HG03575 (cell line): Measurements from ENCODE around the gene COLGALT1.
"Not testable (repeated sequence)": the region's sequence is repeated elsewhere in the genome, so short reads cannot be mapped to it uniquely, and the experiment has no call there.

Source experiments
- ATAC-seq: cut with Tn5 transposase; IDR thresholded peaks from one replicate; pipeline ENCODE4 v1.9.1; 2021; ENCODE audit not compliant: unreplicated experiment, insufficient number of reproducible peaks, low FRiP score; ENCODE audit errors: extremely low read depth

COLGALT1 gene

DNA sequence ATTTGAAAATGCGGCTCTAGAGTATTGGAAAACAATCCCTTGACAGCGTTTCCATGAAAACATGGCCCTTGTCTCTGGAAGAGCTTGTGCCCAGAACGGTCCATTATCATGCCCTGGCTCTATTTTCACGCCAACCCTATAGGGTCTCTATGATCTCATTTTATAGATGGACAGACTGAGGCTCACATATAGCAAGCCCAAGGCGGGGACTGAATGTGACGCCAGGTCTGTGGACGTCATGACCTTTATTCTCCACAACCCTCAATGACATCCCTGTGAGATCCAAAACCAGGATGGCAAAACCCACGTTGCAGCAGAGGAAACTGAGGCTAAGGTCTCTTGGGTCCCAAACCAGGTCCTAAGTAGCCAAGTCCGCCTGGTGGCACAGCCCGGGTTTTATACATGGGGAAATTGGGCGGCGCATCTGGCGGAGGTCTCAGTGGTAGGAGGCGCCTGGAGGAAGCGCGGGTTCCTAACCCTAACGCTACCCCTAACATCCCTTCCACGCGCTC lies 425 bp upstream of the COLGALT1 start:
- no peak for ATAC-seq

DNA sequence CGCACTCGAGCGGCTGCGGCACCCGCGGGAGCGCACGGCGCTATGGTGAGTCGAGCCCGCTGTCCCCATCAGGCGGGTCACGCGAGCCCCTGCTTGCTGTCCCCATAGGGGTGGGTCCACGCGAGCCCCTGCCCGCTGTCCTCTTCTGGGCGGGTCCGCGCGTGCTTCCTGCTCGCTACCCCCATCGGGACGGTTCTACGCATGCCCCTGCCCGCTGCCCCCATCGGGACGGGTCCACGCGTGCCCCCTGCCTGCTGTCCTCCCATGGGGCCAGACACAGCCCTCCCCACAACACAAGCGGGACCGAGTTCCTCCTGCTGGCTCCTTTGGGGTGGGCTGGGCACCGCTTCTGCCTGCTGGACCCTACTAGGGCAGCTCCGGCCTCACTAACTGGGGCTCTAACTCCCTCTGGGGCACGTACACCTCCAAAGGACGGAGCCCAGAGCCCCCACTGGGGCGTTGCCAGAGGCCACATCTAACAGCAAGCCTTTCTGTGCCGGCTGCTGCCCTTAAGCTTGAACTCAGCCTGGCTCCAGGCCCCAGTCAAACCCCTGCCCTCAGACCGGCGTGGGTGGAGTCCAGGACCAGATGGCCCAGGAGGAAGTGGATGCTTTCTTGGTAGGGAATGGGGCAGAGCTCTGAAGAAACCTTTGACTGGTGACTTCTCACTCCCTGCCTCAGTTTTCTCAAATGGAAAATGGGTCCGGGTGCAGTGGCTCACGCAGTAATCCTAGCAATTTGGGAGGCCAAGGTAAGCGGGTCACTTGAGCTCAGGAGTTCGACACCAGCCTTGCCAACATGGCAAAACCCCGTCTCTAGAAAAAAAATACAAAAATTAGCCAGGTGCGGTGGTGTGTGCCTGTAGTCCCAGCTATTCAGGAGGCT lies 722 bp downstream of the COLGALT1 start:
- ATAC-seq, result no peak

DNA sequence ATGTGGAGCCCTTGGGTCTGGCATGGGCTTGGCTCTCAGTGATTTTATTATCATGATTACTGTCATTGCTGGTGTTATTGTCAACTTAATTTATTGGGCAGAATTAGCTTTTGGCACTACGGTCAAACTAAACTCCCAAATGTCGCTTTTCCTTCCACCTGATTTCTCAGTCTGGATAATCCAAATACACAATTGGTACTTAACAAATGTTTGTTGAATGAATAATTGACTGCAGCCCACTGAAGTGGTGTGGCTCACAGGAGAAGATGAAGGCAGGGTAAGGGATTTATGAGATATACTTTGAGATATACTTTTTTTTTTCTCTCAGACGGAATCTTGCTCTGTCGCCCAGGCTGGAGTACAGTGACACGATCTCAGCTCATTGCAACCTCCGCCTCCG lies 1.5 kb downstream of the COLGALT1 start:
- ATAC-seq, result no peak

DNA sequence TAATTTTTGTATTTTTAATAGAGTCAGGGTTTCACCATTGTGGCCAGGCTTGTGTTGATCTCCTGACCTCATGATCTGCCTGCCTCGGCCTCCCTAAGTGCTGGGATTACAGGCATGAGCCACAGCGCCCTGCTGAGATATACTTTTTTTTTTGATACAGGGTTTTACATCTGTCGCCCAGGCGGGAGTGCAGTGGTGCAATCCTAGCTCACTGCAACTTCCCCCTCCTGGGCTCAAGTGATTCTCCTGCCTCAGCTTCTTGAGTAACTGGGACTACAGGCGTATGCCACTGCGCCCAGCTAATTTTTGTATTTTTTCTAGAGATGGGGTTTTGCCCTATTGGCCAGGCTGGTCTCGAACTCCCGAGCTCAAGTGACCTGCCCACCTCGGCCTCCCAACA lies 2.0 kb downstream of the COLGALT1 start:
- no peak for ATAC-seq

DNA sequence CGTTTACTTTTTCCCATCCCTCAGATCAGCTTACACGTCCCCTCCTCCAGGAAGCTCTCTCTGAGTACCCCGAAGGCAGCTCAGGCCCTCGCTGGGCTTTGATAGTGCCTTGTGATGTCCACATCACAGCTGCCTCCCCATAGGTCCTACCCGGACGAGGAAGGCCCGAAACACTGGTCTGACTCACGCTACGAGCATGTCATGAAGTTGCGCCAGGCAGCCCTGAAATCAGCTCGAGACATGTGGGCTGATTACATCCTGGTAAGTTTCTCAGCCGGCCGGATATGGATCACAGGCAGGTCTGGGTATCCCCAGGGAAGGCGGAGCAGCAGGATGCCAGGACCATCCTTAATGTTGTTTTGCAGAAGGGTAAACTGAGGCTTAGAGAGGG lies 4.8 kb downstream of the COLGALT1 start:
- no peak for ATAC-seq

DNA sequence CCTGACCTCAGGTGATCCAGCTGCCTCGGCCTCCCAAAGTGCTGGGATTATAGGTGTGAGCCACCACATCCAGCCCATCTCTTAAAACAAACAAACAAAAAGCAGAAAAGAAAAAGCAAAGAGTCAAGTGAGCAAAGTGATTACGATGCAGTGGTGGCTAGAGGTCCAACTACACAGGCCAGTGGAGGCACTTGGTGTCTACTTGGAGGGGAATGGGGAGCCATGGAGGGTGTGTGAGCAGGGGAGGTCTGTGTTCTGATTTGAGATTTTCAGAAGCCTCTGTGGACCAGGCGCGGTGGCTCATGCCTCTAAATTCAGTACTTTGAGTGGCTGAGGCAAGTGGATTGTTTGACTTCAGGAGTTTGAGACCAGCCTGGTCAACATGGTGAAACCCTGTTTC lies 6.6 kb downstream of the COLGALT1 start:
- ATAC-seq, result no peak

DNA sequence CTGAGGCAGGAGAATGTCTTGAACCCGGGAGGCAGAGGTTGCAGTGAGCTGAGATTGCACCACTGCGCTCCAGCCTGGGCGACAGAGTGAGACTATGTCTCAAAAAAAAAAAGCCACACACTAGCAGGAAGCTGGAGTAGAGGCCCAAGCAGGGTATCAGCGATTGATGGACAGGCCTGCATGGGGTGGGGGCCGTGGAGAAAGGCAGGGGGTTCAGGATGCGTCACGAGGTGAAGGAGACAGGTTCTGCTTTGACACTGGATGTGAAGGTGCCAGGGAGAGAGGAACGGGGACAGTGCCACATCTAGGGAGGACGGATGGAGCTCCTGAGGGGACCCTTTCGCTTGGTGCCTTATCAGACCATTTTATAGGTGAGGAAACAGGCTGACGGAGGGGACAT lies 7.1 kb downstream of the COLGALT1 start:
- no peak for ATAC-seq

DNA sequence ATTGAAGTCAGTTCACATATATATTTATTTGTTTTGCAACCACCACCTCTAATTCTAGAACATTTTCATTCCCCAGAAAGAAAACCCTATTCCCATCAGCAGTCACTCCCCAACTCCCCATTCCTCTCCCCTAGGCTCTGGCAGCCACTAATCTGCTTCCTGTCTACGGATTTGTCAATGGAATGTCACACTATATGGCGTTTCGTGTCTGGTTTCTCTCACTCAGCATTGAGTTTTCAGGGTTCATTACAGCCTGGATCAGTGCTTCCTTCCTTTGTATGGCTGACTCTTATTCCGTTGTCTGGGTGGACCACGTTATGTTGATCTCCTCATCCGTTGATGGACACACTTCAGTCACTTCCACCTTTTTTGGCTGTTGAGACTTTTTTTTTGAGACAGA lies 9.3 kb downstream of the COLGALT1 start:
- ATAC-seq, result no peak

DNA sequence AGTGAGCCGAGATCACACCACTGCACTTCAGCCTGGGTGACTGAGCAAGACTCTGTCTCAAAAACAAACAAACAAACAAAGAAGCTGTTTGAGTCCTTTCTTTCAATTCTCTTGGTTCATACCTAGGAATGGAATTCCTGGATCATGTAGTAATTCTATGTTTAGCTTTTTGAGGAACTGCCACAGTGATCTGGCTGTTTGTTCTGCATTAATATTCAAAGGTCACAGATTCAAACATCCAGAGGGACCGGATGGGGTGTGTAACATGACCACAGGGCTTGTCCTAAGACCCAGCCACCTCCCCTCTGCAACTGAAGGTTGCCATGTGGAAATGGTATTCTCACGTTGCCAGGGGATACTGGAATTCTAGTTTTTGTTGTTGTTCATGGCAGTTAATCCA lies 10.2 kb downstream of the COLGALT1 start:
- ATAC-seq, result no peak

DNA sequence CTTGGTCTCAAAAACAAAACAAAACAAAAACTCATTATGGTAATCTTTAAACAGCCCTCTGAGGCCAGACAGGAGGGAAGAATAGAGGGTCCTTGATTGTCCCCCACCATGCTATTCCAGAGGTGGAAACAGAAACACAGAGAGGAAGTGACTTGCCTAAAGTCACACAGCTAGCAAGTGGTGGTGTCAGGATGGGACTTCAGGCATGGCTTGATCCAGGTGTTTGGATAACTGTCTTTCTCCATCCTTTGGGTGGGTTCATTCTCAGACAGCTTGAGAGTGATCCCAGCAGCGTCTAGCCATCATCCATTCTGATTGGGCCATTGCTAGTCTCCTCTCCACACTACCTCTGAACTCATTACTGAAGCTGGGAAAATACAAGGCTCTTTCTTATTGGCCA lies 12.5 kb downstream of the COLGALT1 start:
- ATAC-seq, result no peak

DNA sequence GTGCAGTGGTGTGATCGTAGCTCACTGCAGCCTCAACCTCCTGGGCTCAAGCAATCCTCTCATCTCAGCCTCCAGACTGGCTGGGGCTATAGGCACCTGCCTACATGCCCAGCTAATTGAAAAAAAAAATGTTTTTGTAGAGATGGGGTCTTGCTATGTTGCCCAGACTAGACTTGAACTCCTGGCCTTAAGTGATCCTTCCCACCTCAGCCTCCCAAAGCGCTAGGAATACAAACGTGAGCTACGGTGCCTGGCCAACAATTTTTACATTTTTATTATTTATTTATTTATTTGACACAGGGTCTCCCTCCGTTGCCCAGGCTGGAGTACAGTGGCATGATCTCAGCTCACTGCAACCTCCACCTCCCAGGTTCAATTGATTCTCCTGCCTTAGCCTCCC lies 14.8 kb downstream of the COLGALT1 start:
- ATAC-seq, result not testable (repeated sequence)

DNA sequence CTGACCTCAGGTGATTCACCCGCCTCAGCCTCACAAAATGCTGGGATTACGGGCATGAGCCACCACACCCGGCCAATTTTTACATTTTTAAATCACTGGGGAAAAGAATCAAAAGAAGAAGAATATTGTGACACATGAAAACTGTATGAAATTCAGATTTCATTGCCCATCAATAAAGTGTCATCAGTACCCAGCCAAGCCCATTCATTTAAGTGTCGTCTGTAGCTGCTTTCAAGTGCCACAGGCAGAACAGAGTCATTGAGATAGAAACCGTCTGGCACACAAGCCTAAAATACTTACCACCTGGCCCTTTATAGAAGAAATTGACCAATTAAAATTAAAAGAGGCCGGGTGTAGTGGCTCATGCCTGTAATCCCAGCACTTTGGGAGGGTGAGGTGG lies 15.3 kb downstream of the COLGALT1 start:
- ATAC-seq, result no peak

DNA sequence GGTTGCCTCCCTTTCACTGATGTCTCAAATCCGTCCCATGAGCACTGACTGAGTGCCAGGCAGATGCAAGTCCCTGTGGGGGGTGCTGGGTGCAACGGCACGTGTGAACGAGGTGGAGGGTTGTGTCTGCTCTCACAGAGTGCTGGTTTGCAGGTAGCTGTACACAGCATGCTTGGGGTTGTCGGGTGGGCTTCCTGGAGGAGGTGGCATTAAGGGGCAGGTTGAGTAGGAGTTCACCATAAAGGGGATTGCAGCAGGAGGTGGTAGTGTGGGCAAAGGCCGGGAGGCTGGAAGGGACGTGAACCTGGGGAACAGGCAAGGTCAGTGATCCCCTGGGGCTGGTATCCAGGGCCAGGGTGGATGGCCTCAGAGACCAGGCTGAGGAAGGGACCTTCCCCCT lies 17.2 kb downstream of the COLGALT1 start:
- ATAC-seq, result no peak

DNA sequence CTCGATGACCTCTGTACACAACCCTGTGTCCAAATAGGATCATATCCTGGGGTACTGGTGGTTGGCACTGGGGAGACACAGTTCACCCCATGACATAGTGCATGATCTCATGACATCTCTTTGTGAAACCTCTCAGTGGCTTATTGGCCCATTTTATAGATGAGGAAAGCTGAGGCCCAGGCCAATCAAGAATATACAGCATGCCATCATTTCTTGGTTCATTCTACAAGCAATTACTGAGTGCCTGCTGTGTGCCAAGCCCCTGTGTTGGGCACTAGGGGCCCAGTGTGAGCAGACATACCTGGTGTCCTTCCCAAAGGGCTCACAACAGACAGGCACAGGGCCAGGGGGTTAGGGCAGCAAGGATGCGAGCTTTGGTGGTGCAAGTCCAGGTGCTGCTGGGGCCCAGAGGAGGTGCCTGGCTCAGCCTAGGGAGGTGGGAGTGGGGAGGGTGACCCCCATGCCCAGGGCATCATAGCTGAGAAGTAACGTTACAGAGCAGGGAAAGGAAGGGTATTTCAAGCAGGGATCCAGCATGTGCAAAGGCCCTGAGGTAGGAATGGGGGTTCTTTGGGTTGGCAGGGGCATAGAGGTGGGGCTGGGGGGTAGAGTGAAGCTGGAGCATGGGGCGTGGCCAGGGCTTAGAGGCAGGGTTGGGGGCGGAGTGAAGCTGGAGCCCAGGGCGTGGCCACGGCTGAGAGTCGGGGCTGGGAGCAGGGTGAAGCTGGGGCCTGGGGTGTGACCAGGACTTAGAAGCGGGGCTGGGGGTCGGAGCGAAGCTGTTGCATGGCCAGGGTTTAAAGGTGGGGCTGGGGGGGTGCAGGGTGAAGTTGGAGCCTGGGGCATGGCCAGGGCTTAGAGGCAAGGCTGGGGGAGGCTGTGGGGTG lies 20.7 kb downstream of the COLGALT1 start:
- no peak for ATAC-seq

DNA sequence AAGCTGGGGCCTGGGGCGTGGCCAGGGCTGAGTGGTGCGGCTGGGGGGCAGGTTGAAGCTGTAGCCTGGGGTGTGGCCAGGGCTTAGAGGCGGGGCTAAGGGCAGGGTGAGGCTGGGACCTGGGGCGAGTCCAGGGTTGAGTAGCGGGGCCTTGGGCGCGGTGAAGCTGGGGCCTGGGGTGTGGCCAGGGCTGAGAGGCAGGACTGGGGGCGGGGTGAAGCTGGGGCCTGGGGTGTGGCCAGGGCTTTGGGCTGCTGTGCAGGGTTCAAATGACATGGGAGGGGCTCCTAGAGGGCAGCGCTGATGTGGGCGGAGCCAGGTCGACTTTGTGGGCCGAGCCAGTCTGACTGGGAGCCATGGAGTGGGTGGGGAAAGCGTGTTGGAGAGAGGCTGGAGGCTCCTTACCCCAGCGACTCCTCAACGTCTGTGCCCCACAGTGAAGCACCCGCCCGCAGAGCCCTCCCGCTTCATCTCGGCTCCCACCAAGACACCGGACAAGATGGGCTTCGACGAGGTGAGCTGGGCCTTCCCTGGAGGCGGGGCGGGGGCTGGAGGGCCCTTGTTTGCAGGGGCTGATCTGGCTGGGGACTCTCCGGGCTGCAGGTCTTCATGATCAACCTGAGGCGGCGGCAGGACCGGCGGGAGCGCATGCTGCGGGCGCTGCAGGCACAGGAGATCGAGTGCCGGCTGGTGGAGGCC lies 21.5 kb downstream of the COLGALT1 start:
- ATAC-seq, result no peak

DNA sequence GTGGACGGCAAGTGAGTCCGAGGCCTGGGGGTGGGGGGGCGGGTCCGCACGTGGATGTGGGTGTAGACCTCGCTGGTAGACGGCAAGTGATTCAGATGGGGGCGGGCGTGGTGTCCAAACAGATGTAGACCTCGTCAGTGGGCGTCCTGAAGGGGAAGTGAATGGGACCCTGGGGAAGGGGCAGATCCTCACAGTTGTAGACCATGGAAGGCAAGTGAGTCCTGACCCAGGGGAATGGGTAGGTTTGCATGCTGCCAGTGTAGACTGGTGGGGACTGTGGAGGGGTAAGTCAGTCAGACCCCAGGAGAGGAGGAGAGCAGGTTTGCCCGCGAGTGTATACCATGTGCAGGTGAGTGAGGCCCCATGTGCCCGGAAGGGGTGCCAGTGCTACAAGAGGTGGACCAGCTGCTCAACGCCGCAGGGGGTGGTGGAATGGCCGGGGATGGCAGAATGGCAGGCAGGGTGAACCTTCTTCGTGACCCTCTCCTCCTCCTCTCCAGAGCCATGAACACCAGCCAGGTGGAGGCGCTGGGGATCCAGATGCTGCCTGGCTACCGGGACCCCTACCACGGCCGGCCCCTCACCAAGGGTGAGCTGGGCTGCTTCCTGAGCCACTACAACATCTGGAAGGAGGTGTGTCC lies 22.1 kb downstream of the COLGALT1 start:
- ATAC-seq, result no peak

DNA sequence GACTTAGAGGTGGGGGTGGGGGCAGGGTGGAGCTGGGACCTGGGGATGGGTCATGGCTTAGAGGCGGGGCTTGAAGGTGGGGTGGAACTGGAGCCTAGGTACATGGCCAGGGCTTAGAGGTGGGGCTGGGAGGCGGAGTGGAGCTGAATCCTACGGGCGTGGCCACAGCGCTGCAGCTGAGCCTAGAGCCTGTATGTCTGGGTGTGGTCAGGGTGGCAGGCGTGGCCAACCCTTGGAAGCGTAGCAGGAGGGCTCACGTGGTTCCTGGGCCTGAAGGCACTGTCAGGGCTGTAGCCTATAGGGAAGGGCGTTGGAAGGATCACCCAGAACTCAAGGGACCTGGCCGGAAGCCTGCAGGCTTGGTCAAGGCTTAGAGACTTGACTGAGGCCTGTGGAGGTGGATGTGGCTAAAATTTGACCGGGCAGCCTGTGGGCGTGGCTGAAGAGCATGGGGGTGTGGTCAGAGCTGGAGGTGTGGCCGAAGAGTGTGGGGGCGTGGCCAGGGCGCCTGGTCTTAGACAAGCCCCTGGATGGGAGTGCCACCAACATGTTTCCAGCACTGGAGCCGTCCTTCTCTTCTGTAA lies 24.3 kb downstream of the COLGALT1 start:
- ATAC-seq, result no peak

DNA sequence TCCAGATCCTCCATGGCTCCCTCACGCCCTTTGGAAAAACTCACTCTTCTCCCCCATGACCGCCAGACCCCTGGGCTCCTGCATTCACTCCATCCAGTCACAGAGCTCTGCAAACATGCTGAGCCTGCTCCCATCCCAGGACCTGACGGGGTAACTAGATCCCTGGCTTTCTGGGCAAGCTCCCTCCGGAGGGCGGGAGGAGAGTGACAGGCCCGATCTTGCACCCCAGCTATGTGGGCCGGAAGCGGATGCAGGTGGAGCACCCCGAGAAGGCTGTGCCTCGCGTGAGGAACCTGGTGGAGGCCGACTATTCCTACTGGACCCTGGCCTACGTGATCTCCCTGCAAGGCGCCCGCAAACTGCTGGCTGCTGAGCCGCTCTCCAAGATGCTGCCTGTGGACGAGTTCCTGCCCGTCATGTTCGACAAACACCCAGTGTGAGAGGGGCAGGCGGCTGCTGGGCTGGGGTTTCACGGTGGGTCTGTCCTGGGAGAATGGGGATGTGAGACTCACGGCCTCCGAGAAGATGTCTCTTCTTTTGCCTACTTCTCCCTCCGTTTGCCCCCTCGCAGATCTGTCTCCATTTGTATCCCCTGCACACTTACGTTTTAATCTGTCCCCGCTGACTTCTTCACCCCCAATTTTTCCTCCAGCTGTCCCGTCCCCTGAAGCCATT lies 25.2 kb downstream of the COLGALT1 start:
- ATAC-seq, result no peak
